DLD1 (cell line): ENCODE data around the gene SAGE1.
"Not testable (repeated sequence)": the region's sequence is repeated elsewhere in the genome, so short reads cannot be mapped to it uniquely, and the experiment has no call there.

Source experiments
- in situ Hi-C: cut with HindIII; loops from 2 replicates; pipeline ENCODE4 v1.10.0; 2017; ENCODE audit warnings: low sequenced_read_pairs

Gene SAGE1, protein sequence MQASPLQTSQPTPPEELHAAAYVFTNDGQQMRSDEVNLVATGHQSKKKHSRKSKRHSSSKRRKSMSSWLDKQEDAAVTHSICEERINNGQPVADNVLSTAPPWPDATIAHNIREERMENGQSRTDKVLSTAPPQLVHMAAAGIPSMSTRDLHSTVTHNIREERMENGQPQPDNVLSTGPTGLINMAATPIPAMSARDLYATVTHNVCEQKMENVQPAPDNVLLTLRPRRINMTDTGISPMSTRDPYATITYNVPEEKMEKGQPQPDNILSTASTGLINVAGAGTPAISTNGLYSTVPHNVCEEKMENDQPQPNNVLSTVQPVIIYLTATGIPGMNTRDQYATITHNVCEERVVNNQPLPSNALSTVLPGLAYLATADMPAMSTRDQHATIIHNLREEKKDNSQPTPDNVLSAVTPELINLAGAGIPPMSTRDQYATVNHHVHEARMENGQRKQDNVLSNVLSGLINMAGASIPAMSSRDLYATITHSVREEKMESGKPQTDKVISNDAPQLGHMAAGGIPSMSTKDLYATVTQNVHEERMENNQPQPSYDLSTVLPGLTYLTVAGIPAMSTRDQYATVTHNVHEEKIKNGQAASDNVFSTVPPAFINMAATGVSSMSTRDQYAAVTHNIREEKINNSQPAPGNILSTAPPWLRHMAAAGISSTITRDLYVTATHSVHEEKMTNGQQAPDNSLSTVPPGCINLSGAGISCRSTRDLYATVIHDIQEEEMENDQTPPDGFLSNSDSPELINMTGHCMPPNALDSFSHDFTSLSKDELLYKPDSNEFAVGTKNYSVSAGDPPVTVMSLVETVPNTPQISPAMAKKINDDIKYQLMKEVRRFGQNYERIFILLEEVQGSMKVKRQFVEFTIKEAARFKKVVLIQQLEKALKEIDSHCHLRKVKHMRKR

DNA sequence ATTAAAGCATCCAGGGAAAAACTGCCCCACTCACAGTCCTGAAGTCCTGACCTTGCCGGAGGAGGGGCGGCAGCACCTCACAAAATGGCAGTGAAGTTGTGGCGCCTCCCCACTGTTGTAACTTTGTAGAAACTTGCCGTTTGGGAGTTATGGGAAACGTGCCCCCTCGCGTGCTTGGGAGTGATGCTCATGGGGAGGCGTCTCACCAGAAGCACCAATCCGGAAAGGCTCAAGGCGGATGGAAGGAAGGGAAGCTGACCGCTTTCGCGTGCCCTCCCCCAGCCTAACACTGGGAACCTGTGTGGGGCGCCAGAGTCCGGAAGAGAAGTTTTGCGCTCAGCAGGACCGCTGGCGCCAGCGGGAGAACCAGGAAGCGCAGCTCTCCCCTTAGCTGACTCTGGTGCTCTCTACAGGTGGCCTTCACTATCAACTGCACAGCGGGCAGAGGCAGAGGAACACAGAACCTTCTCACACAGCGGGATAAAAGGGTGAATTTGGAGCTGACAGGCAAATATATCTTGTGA is at the start of gene SAGE1, which contains the start of gene CT45A10:
Gene SAGE1 (plus strand): TSS at position 423 of the 524 bp plus-strand sequence. CDS start 2,527 bp downstream, outside the sequence.
Gene CT45A10 (minus strand): TSS at position 151 of the 524 bp plus-strand sequence. CDS start 8,100 bp downstream, outside the sequence.
- in situ Hi-C loops, result no loop called here

GRCh38 chrX:135854438-135854837 is 39.1 kb upstream of the SAGE1 start, which contains the start of gene CT45A8:
CT45A8 (minus strand) TSS chrX:135854538; CDS start chrX:135850783, 3,755 bp downstream.
- in situ Hi-C loops, result not testable (repeated sequence)

GRCh38 chrX:135871712-135872111 is 21.8 kb upstream of the SAGE1 start, which contains the start of gene CT45A9:
CT45A9 (minus strand) TSS chrX:135871812; CDS start chrX:135868061, 3,751 bp downstream.
- in situ Hi-C loops, result not testable (repeated sequence)

DNA sequence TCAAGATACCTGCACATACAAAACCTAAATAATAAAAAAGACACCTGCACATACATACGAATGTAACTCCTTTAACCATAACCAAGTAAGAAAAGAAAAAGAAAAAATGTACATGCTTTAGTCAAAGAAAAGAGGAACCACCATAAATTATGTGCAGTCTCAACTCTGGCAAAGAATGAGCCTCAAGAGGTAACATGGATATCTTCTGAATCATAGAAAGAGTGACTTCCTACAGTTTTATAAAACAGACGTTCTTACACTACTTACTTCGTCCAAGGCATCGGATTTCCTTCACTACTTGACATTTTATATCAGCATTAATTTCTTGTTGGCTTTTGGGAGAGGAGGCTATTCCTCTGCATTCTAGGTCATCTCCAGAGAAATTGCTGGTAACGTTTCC is 10.8 kb upstream of the SAGE1 start:
- in situ Hi-C loops, result not testable (repeated sequence)

- in situ Hi-C loops, result not testable (repeated sequence)
Measured at GRCh38 chrX:135888230-135888629, 5.3 kb upstream of the SAGE1 start.

GRCh38 chrX:135888976-135889375 is 4.5 kb upstream of the SAGE1 start:
- in situ Hi-C loops, result not testable (repeated sequence)

DNA sequence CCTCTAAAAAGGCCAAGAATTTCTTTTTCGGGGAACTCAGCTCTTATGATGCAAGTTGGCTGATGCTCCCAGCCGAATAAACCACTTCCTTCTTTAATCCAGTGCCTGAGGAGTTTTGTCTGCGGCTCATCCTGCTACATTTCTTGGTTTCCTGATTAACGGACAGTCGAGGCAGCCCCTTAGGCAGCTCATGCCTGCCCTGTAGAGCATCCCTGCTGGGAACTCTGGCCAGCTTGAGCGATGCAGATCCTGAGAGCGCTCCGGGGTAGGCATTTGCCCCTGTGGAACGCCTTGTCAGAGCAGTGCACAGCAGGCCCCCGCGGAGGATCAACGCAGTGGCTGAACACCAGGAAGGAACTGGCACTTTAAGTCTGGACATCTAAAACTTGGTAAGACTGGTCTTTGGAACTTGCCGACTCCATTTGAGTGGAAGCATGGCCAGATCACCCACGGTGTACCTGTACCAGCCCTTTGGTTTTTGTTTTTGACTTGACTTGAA is 3.4 kb upstream of the SAGE1 start:
- in situ Hi-C loops, result no loop called here

DNA sequence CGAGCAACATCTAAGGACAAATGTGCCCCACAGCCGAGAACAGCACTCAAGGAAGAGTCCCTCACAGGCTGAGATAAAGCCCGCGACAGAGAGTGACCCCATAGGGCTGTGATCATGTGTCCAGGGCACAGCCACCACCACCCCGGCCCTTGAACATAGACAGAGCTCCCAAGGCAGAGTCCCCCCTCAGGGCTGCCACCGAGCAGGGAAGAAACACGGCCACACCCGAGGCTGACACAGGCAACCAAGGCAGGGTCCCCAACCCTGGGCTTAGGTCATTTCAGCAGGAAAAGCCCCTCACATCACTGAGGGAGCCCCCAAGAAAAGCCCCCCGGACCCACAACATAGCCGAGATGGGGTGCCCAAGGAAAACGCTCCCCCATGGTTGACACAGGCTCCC is 735 bp upstream of the SAGE1 start:
- in situ Hi-C loops, result no loop called here

- in situ Hi-C loops, result no loop called here
Measured at GRCh38 chrX:135910251-135910650, 16.7 kb downstream of the SAGE1 start.

DNA sequence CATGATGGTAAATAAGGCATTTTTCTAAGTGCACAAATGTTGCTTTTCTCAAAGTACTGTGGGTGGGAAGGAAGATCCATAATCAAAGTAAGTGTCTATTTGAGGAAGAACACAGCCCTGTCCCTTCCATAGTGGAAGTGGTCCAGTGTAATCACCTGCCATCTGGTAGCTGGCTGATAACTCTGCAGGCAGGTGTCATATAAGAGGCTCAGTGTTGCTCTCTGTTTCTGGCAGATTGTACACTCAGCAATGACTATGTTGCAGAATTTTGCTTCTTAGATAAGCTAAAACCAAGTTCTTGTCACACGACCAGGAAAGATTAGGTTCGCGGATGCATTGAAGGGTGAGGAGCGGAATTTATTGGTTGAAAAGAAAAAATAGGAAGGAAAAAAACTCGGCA is 20.9 kb downstream of the SAGE1 start:
- in situ Hi-C loops, result no loop called here

DNA sequence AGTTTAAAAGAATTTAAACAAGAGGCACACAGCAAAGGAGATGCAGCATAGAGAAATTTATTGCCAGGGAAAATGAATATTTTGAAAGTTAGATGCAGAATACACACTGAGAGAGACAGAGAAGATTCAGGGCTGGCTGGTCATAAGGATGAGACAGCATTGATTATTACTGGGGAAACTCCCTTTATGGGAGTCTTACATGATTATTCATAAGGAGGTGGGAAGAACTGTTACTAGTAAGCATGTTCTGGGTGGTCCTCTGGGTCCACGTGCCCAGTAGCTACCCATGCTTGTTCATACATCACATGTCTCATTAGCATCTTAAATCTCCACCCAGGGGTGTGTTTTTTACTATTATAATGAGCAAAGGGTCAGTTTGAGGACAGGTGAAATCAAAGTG is 27.0 kb downstream of the SAGE1 start:
- in situ Hi-C loops, result not testable (repeated sequence)

- in situ Hi-C loops, result no loop called here
Measured at GRCh38 chrX:135923353-135923752, 29.8 kb downstream of the SAGE1 start.

DNA sequence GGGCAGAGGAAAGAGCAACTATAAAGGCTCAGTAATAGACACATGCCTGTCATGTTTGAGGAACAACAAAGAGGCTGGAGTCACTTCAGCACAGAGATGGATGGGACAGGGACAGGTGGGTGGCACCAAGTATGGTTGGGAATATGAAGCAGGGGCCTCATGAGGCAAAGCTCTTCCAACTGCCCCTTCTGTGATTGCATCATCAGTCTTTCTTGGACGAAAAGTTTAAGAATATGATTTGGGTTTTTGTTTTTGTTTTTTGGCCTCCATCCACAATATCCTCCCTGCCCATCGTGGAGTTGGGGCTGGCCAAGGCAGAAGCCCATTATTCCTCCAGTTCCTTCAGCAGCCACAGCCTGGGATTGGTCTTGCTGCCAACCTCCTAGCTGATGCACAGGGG is 34.4 kb downstream of the SAGE1 start:
- in situ Hi-C loops, result no loop called here

DNA sequence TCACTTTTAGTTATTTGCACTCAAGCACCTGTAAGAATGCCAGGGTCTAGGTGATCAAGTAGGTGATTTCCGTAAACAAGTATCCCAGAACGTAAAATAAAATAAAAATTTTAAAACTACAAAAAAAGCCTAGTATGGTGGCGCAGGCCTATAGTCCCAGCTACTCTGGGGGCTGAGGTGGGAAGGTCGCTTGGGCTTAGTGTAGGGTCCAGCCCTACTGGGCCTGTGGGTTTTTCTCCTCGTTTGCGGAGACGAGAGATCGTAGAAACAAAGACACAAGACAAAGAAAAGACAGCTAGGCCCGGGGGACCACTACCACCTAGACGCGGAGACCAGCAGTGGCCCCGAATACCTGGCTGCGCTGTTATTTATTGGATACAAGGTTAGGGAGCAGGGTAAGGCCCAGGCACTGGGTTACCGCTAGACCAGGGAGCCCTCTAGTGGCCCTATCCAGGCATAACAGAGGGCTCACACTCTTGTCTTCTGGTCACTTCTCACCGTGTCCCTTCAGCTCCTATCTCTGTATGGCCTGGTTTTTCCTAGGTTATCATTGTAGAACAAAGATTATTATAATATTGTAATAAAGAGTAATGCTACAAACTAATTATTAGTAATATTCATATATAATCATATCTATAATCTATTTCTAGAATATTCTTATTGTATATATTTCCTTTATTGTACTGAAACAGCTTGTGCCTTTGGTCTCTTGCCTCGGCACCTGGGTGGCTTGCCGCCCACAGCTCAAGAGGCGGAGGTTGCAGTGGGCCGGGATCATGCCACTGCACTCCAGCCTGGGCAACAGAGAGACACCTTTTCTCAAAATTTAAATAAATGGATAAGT is 38.4 kb downstream of the SAGE1 start:
- in situ Hi-C loops, result no loop called here

DNA sequence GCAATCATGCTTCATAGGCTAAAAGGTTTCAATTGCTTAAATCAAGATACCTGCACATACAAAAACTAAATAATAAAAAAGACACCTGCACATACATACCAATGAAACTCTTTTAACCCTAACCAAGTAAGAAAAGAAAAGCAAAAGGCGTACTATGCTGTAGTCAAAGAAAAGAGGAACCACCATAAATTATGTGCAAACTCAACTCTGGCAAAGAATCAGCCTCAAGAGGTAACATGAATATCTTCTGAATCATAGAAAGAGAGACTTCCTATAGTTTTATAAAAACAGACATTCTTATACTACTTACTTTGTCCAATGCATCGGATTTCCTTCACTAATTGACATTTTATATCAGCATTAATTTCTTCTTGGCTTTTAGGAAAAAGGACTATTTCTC is 51.0 kb downstream of the SAGE1 start:
- in situ Hi-C loops, result no loop called here

- in situ Hi-C loops, result no loop called here
Measured at GRCh38 chrX:135951291-135951690, 57.8 kb downstream of the SAGE1 start.
